Neutrophil (primary cell): ENCODE measurements around the gene COX6B1.
"Not testable (repeated sequence)": the region's sequence is repeated elsewhere in the genome, so short reads cannot be mapped to it uniquely, and the experiment has no call there.

Experiments
- H3K27ac ChIP-seq: fragments of 200-600 bp; sonication (generic); 2 replicates; pipeline ENCODE4 v1.5.1; 2016; ENCODE audit warnings: mild to moderate bottlenecking, moderate library complexity
- H3K27me3 ChIP-seq: fragments of 200-600 bp; sonication (generic); 2 replicates; pipeline ENCODE4 v1.6.0; 2016; ENCODE audit warnings: mild to moderate bottlenecking
- H3K36me3 ChIP-seq: fragments of 200-600 bp; sonication (generic); 2 replicates; pipeline ENCODE4 v1.5.1; 2017
- H3K4me1 ChIP-seq, 2 experiments: fragments of 200-600 bp in 1 of 2; sonication (generic) in 1 of 2; 1 replicate in 1 of 2; 2 replicates in 1 of 2; pipeline versions ENCODE4 v1.5.1 to v1.6.1; 2013 to 2016; ENCODE audit warnings: low read depth in 1 of 2, low read length in 1 of 2, mild to moderate bottlenecking in 1 of 2, moderate library complexity in 1 of 2; ENCODE audit not compliant: control insufficient read depth in 1 of 2, insufficient read depth in 1 of 2
- H3K4me3 ChIP-seq, 2 experiments: fragments of 200-600 bp in 1 of 2; sonication (generic) in 1 of 2; 1 replicate in 1 of 2; 2 replicates in 1 of 2; pipeline ENCODE4 v1.5.1; 2013 to 2016; ENCODE audit warnings: low read depth in 1 of 2, low read length in 1 of 2, mild to moderate bottlenecking in 1 of 2, moderate library complexity in 1 of 2
- H3K9me3 ChIP-seq: fragments of 200-600 bp; sonication (generic); 2 replicates; pipeline ENCODE4 v1.5.1; 2016
- CTCF ChIP-seq: fragments of 200-600 bp; sonication (generic); IDR thresholded peaks from 2 replicates; pipeline ENCODE4 v1.5.1; 2016; ENCODE audit warnings: antibody characterized with exemption

COX6B1 gene

GRCh38 chr19:35648017-35648961 is at the start of gene COX6B1:
TSS of gene COX6B1 (plus strand) at chr19:35648323. CDS start at chr19:35651244, 2,921 bp downstream.
- H3K36me3 ChIP-seq = peaks cover 22% of the 10 kb centered on the region
- peak; percentile 41 for TF ChIP-seq CTCF
- H3K27ac ChIP-seq = peak within 1 kb of the TSS; percentile 84
- H3K27me3 ChIP-seq = no peaks in the 10 kb centered on the region
- H3K9me3 ChIP-seq = no peaks in the 10 kb centered on the region
- H3K4me3 ChIP-seq = peak within 1 kb of the TSS; percentile 87 to 94
- H3K4me1 ChIP-seq = peaks cover 40 to 41% of the 10 kb centered on the region in 2 experiments

GRCh38 chr19:35601971-35602370 is 46.2 kb upstream of the COX6B1 start:
- no peaks in the 10 kb centered on the region for H3K9me3 ChIP-seq
- no peak for TF ChIP-seq CTCF
- H3K27ac ChIP-seq = no peak overlapping the region
- no peaks in the 10 kb centered on the region for H3K36me3 ChIP-seq
- H3K4me3 ChIP-seq = no peak overlapping the region
- peaks cover 0 to 4% of the 10 kb centered on the region in 2 experiments for H3K4me1 ChIP-seq
- peaks cover 16% of the 10 kb centered on the region for H3K27me3 ChIP-seq

GRCh38 chr19:35604436-35604835 is 43.7 kb upstream of the COX6B1 start:
- H3K36me3 ChIP-seq = not testable (repeated sequence)

GRCh38 chr19:35607170-35607569 is 41.0 kb upstream of the COX6B1 start:
- H3K36me3 ChIP-seq = not testable (repeated sequence)
- H3K4me1 ChIP-seq = peaks cover 16 to 18% of the 10 kb centered on the region in 2 experiments

More at GRCh38 chr19:35604436-35604835, 43.7 kb upstream of the COX6B1 start:
- H3K4me1 ChIP-seq, H3K4me3 ChIP-seq, H3K27ac ChIP-seq, H3K9me3 ChIP-seq, H3K27me3 ChIP-seq: not testable (repeated sequence)

GRCh38 chr19:35607661-35608060 is 40.5 kb upstream of the COX6B1 start:
- Histone ChIP-seq H3K9me3 (no peaks in the 10 kb centered on the region), H3K4me3 (no peak overlapping the region), H3K4me1 (peaks cover 20 to 23% of the 10 kb centered on the region in 2 experiments), H3K27ac (no peak overlapping the region), H3K36me3 (no peaks in the 10 kb centered on the region), H3K27me3 (no peaks in the 10 kb centered on the region)
- no peak for TF ChIP-seq CTCF

More at GRCh38 chr19:35607170-35607569, 41.0 kb upstream of the COX6B1 start:
- not testable (repeated sequence) for H3K9me3 ChIP-seq, H3K27ac ChIP-seq, H3K27me3 ChIP-seq, H3K4me3 ChIP-seq

GRCh38 chr19:35608251-35608650 is 39.9 kb upstream of the COX6B1 start:
- Histone ChIP-seq H3K9me3 (no peaks in the 10 kb centered on the region), H3K27ac (no peak overlapping the region), H3K27me3 (no peaks in the 10 kb centered on the region), H3K4me3 (no peak overlapping the region), H3K4me1 (peaks cover 26 to 28% of the 10 kb centered on the region in 2 experiments), H3K36me3 (no peaks in the 10 kb centered on the region)
- TF ChIP-seq CTCF = no peak
